GM12891 (cell line): ENCODE measurements around the gene OR2A5.

Experiments
- DNase-seq: peaks from one replicate; pipeline ENCODE4 v3.0.0; 2011; ENCODE audit warnings: low spot score; ENCODE audit not compliant: insufficient read length
- FAIRE-seq: peaks from 2 replicates; lab custom pipeline; 2011; peaks lifted over from hg19 to GRCh38; lab: Jason Lieb, UNC
- PAX5 ChIP-seq: IDR thresholded peaks from 2 replicates; pipeline ENCODE4 v1.6.1; 2011; ENCODE audit warnings: low read length, moderate library complexity, mild to moderate bottlenecking; ENCODE audit not compliant: insufficient read depth, severe bottlenecking
- POLR2A ChIP-seq: IDR thresholded peaks from 2 replicates; pipeline ENCODE4 v1.6.1; 2011; ENCODE audit warnings: low read depth, low read length, control low read depth
- POLR2AphosphoS5 ChIP-seq: IDR thresholded peaks from 2 replicates; pipeline ENCODE4 v1.6.1; 2011; ENCODE audit warnings: low read depth, low read length, control low read depth
- POU2F2 ChIP-seq: IDR thresholded peaks from 2 replicates; pipeline ENCODE4 v1.6.1; 2011; ENCODE audit warnings: low read depth, mild to moderate bottlenecking, control low read depth, low read length, moderate library complexity
- SPI1 ChIP-seq: IDR thresholded peaks from 2 replicates; pipeline ENCODE4 v1.6.1; 2011; ENCODE audit warnings: low read depth, low read length, control low read depth
- TAF1 ChIP-seq: IDR thresholded peaks from 2 replicates; pipeline ENCODE4 v1.6.1; 2011; ENCODE audit warnings: low read depth, low read length, control low read depth

The OR2A5 gene

GRCh38 chr7:144100607-144101006 lies 51.9 kb downstream of the OR2A5 start:
- no peak for DNase-seq
- TF ChIP-seq PAX5 (no peak), TAF1 (no peak), POU2F2 (no peak), POLR2A (no peak), SPI1 (no peak), POLR2AphosphoS5 (no peak)

GRCh38 chr7:144102041-144102440 lies 53.3 kb downstream of the OR2A5 start:
- FAIRE-seq (no peak), DNase-seq (no peak)
- TF ChIP-seq POU2F2 (no peak), TAF1 (no peak), SPI1 (no peak)

More at GRCh38 chr7:144100607-144101006, 51.9 kb downstream of the OR2A5 start:
- no peak for FAIRE-seq

GRCh38 chr7:144105211-144105610 lies 56.5 kb downstream of the OR2A5 start:
- DNase-seq = no peak
- TF ChIP-seq POLR2A = no peak
- no peak for TF ChIP-seq SPI1
- TF ChIP-seq POU2F2 = no peak
- no peak for TF ChIP-seq TAF1
- TF ChIP-seq PAX5 = no peak
- no peak for FAIRE-seq
